Stimulated activated CD8-positive, alpha-beta memory T cell treated with anti-CD3 and anti-CD28 coated beads, Interleukin-12 subunit alpha, Interleukin-12 subunit beta, amount 100 ng/mL, for 4 hours (primary cell): ENCODE data around the gene C4orf50.

ENCODE experiments used
- DNase-seq: peaks from one replicate; pipeline ENCODE4 v3.0.0-alpha.2; 2020; ENCODE audit warnings: low read depth

C4orf50 gene

DNA sequence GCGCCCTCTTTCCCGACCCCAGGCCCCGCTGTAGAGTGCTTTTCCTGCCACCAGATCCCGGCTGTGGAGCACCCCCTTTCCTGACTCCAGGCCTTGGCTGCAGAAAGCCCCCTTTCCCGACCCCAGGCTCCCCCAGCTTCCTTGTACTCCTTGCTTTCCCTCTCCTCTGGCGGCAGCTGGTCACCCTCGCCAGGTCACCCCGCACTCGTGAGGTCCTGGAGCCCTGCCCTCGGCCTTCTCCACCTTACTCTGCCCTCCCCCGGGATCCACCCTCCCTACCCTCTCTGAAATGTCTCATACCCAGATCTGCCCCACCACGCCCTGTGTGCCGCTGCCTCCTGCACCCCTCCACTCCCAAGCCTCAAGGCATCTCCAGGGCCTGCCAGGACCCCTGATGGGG, 25.0 kb upstream of the C4orf50 start:
- DNase-seq, result no peak

DNA sequence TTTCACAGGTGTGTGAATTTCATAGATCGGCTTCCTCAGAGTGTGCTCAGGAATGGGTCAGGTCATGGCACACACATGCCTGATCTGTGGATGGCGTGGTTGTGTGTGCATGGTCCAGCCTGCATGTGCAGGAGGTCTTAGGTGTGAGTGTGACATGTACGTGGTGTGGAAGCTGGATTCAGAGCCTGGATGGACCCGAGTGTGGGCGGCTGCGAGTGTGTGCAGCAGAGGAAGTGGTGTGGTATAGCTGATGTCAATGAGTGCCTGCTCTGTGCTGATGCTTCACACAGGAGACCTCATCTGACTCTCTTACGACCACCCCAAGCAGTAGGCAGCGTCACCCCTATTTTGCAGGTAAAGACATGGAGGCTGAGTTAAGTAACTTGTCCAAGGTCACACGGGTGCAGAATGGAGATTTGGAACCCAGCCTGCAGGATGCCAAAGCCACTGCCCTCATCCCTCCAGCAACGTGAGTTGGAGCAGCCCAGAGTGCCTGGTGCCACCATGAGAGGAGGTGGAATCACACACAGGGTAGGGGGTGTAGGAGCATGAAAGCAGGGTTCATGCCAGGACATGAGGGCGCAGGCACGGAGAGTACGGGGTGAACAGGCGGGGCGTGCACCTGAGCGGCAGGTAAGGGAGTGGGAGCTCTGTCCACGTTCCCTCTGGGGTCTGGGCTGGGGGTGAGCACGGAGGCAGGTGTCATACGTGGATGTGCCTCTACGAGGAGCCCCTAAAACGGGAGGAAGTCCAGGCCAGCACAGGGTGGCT, 24.2 kb upstream of the C4orf50 start:
- no peak for DNase-seq

DNA sequence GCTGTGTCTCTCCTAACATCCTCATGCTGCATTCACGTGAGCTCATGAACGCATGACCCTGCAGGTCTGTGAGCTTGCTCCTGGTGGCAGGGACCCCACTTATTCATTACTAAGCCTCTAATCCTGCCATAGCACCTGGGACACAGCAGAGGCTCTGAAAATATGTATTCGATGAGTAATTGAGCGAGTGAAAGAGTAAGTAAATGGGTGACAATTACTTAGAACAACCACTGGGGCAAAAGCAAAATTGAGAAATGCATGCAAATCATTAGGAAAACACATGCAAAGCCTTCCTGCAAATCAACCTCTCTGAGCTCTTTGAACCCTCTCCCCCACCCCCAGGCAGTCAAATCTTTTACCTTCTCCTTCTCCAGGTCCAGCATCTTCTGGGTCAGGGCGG, 23.6 kb upstream of the C4orf50 start:
- DNase-seq, result no peak

DNA sequence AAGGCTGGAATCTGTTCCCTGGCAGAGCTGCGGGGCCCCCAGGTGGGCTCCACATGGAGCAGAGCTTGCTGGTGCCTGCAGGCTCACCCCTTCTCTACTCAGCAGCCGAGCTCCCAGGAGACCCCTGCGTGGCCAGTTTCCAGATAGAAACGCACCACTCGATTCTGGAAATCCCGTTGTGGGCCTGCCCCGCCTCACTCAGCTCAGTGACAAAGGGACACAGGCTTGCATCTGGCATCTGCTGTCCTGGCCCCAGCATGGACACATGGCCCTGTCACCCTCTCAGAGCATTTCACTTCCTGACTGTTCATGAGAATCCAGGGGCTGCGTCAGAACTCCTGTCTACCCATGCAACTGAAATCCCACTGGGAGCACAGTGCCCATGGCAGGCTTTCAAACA, 20.5 kb upstream of the C4orf50 start:
- DNase-seq, result no peak

DNA sequence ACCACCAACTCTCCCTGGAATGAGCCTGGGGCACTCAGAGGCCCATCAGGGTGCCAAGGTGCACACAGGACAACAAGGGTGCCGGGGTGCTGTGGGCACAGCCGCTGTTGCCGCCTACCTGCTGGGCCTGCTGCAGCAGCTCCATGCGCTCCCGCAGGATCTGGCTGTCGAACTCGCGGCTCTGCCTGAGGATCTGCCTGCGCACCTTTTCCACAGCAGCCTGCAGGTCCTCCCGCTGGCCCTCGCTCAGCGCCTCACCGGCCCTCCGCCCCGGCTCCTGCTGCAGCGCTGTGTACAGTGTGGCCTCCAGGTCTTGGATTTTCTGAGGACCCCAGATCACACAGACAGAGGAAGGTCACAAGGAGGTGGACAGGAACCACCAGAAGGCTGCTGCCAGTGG, 17.6 kb upstream of the C4orf50 start:
- no peak for DNase-seq

DNA sequence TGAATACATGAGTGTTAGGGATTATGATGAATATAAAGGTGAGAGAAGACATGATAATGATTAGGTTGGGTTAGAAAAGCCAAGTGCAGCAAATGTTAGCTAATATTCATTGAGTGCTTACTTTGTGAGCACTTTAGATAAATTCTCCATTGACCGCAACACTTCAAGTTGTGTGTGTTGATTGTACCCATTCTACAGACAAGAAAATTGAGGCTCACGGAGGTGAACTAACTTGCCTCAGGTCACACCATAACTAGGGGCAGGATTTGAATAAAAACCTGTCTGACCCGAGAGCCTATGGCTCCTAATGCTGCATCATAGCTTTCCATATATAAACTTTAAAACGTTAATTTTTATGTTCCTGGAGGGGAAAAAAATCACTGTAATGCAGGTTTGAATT, 15.2 kb upstream of the C4orf50 start:
- DNase-seq, result no peak

DNA sequence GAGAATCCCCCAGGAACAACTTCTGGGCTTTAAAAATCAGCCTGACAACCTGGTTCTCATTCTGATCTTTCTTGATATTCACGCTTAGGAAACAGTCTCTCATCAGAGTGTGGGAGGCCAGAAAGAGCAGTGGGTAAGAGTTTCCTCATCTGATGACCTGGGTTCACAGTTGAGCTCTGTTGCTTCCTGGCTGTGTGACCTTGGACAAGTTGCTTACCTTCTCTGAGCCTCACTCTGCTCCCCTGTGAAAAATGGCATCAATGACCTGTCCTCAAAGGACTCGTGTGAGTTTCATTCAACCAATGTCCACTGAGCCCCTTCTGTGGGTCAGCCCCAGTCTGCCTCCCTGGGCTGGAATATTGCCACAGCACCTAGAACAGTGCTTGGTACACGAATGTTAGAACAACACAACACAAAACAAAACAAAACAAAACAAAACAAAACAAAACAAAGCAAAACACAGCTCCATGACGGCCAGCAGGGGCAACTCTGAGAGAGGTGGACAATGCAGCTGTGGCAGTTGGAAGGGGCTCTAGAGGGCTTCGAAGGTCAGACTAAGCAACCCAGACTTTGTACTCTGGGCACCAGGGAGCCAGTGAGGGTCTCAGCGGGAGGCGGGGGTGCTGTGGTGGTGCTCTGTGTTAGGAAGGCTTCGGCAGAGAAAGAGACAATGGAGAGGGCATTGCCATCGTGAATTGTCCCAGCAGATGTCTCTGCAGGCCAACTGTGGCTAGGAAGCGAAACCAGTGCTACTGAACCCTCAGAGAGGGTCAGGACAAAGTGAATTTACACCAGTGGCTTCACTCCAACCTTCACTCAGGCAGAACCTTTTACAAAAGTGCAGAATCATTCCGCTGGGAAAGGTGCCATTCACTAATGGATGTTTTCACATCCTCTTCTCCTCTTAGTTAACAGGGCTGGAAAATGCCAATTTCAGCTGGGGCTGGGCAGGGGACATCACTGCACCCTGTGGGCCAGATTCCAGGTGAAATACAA, 14.3 kb upstream of the C4orf50 start:
- DNase-seq, result no peak

DNA sequence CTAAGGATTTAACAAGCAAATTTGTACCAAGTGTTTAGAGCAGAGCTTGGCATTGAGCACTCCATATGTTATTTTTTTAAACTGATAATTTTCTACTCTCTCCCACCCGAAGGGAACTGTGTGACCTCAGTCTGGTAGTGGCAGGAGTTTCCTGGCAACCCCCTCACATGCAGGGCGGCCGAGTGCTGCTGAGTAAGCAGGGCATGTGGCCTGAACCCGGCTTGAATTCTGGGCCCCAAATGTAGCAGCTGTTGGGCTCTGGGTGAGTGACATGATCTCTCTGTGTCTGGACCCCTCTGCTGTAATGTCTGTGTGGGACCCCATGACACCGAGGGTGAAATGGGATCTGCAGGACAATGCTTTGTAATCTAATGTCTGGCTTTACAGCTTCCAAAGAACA, 13.6 kb upstream of the C4orf50 start:
- DNase-seq, result no peak

DNA sequence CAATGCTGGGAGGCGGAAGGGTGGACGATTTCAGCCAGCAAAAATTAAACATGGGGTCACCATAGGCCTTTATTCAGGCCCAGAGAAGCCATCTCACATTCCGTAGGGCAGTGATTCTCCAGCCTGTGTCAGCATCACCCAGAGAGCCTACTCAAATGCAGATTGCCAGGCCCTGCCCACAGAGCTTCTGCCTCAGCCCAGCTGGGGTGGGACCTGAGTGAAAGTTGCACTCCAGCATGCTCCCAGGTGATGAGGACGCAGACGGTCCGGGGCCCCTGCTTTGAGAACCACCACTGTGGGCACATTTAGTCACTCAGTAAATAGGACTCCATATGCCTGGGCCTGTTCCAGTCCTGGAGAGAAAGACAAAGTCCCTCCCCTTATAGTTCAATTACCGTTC, 12.4 kb upstream of the C4orf50 start:
- no peak for DNase-seq

DNA sequence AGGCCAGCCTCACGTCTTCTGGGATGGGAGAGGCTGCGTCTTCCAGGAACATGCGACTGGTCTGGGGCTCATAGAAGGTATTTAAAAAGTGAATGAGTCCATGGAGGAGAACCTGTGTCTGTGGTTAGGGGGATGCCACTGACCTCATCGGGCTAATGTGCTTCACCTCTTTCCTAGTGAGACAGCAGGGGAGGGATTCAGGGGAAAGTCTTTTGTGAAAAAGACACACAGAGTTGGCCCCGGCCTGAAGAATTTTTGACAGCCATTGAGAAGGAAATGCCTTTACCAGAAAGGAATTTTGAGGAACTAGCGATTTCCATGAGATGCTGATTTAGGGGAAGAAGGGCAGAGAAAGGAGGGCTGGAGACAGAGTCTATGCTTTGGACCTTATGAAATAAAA, 11.0 kb upstream of the C4orf50 start:
- no peak for DNase-seq

DNA sequence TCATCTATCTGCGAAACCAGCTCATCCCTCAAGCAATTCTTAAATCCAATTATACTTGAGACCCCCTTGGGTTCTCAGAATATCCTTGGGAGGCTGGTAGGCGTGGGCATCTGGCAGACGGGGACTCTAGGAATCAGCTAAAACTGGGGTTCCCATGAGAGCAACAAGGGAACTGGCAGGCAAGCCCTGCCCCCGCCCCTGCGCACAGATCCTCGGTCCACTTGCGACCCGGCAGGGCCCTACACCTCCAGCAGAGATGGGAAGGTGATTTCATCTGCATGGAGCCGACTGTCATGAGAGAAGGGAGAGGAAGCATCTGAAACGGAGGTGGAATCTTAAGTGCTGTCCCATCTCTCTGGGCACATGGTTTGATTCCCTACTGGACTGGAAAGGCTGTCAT, 9.9 kb upstream of the C4orf50 start:
- no peak for DNase-seq

DNA sequence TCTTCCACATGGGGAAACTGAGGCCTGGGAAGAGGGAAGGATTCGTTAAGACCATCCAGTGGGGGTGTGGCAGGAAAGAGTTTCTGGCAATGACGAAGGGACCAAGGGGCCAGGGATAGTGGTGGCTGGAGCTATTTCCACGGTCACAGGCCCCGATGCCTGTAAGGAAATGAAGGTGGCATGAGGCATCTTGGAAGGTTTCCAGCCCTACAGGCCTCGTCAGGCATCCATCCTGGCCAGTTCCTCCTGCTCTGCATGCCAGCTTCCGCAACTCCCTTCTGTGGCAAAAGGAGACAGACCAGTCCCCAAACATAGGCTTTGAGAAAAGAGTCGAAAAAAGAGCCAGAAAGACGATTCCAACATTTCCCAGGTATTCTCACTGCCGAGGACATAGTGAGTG, 9.2 kb upstream of the C4orf50 start:
- no peak for DNase-seq

DNA sequence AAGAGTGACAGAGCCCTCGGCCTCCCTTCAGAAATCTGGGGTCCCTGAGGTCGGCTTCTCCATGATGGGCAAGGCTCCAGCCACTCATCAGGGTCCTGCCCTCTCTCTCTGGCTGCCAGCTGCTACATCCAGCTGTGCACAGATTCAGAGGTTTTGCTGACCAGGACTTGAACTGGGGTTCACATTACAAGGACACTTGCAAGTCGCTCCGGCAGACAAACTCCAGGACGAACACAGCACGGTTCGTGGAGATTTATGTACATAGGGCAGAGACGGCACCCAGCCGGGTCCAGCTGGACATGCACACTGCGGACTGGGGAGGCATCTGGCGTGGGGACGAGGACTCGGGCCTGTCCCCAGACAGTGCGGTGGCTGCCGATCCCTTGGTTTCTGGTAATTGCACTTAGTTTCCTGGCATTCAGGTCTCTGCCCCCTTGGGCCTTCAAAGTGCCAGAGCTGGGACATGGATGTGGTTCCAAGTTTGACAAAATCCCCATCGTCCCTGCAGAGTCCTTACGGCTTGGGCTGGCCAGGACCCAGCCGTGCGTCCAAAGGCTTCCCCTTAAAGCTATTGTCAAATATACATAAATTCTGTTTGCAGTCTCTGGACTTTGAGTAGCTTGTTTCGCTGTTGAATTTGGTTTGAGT, 6.2 kb upstream of the C4orf50 start:
- DNase-seq, result no peak

DNA sequence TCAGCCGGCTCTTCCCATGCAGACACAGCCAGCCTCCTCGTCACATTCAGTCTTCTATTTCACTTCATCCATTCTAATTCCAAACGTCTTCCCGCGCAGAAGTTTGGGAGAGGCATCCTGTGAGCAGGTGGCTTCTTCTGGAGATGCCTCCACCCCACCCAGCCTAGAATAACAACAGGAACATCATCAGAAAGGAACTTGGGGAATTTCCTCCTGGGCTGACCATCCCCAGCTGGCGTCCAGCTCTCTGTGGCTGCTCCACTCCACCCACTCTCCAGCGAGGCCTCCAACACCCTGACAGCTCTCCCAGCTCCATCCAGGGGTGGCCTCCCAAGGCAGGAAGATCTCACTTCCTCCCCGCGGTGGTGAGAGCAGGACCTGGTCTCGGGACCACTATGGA, 5.5 kb upstream of the C4orf50 start:
- no peak for DNase-seq

DNA sequence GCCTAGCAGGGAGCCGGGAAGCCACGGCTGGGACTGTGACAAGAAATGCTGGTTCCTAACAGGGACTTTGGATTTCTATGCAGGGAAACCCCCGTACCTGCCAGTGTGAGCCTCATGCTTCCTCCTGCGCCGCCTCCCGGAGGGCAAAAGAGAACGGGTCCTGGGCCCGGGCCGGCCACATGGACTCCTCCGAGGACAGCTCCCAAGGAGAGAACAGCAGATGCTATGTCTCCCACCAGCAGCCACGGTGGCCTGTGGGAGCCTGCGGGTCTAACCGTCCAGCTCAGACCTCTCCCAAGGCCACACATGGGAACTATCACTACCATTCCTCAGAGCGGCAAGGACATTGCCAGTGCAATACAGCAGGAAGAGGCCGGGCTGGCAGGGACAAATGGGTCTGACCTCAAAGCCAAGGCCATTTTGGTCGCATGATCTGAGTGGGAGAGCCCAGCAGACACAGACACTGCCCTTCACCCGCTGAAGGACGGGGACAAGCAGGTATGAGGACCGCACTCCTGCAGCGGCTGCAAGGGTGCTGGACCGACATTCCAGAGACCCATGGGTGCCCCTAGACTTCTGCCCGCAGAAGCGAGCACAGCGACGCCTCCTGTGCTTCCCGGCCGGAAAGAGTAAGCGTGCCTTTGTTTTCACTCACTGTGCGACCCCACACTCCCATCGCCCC, 4.5 kb upstream of the C4orf50 start:
- DNase-seq, result no peak

DNA sequence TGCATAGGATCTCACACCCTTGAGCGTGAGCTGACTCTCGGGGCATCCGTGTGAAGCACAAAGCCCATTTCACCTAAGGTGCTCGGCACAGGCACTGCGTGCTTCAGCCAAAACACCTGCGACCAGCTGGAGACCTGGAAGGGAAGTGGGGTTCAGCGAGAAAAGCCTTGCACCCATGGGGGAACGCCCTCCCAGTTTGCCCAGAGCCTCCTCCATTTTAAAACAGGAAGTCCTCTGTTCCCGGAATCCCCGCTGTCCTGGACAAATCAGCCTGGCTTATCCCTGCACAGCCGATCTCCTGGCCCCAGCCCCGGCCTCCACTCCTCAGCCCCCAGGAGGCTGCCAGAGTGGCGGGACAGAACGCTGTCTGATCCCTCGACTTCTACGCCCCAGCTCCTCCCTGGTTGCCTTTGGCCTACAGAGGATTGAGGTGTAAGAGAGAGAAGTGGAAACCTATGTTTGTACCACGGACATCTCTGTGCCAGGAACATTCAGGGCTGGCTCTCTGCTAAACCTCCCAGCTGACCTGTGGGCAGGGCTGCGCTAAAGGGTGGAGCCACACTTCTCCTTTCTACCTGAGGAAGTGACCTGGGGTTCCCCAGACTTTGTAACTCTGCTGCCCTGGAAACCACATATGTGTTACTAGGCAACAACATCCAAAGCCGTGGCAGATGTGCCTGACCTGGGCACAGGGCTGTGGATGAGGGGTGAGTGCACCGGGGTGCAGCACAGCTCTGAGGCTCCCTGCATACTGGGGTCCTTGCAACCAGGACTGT, 3.8 kb upstream of the C4orf50 start:
- DNase-seq, result no peak

DNA sequence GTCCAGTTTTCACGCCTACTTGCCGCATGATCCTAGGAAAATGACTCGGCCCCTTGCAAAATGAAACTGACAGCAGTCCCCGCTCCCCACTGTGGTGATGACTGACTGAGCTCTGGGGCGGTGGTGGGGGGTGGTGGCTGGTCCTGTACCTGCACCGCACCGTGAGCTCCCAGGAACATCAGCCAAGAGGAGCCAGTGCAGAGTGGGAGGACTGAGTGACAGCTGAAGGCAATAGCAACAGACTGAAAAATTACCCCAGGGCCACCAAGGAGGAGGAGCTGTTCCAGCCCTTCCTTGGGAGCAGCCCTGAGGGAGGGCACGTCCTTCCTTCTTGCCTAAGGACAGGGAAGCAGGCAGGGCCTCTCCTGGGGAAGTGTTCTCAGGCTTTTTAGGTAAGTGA, 2.4 kb upstream of the C4orf50 start:
- no peak for DNase-seq

DNA sequence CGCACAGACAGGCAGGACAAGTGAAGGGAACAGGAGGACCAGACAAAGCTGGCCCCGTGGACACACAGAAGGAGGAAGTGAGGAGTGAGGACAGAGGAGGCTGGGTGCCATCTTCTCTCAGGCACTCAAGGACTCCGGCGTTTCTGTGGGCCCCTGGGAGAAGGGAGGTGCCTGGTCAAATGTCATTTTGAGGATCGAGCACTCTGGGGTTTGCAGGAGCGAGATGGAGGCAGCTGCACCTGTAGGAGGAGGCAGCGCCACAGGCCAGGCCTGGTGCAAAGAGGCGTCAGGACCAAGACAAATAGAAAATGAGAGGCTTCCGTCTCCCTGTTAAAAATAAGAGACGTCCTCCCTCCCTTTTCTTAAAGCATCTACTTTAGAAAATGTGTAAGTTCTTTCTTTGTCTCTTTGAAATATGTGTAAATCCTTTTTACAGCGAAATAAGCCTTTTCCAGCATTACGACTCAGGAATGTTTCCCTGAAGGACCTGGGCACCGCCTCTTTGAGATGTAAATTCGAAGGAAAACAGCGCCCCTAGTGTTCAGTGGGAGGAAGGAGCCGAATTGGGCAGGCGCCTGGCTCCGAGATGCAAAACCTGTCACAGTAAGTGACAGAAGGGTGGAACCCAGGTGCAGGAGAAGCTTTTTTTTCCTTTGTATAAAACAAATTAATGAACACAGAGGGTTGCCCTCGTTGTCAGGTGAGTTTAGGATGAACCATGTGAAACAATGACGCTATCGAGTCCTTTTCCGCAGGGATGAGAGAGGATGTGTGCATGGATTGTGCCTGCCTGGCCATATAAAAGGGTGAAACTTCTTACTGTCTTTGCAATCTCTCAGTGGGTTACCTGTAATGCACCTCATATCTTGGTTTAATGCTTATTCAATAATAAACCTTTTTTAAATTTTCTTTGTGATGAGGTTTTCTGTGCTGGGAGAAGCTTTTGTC, 1.4 kb upstream of the C4orf50 start:
- no peak for DNase-seq

DNA sequence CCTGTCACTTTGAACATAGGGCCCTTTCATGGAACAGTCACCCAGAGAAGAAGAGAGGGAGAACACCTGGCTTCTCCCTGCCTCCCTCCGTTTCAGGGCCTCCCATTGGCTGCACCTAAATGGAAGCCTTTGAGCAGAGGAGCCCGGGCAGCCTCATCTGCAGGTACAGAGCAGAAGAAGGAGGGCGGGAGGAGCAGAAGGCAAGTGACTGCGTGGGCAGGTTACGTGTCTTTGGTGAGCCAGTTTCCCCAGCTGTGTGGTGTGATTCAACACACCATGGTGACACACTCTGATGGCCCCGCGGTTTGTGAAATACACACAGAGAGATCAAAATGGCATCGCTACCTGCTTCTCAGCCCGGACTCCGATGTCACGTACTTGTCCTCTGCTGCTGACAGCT, 431 bp downstream of the C4orf50 start:
- DNase-seq, result no peak

DNA sequence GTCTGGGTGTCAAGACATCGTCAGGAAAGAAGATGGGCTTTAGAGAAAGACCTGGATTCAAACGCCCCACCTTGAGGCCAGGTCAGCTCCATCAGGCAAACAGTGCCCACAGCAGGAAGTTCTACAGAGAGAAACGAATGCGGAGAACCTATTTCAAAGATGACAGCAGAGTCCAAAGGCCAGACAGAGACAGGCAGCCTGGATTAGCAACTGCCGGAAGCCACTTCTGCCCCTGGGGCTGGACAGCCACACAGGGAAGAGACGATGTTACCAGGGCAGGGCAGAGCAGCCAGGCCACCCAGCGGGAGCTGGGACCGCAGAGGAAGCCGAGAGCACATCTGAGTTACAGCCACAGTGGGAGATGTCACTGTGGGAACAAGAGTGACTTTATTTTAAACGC, 1.2 kb downstream of the C4orf50 start:
- DNase-seq, result no peak
